ENCODE data around the gene DLG4.

DLG4 gene

DNA sequence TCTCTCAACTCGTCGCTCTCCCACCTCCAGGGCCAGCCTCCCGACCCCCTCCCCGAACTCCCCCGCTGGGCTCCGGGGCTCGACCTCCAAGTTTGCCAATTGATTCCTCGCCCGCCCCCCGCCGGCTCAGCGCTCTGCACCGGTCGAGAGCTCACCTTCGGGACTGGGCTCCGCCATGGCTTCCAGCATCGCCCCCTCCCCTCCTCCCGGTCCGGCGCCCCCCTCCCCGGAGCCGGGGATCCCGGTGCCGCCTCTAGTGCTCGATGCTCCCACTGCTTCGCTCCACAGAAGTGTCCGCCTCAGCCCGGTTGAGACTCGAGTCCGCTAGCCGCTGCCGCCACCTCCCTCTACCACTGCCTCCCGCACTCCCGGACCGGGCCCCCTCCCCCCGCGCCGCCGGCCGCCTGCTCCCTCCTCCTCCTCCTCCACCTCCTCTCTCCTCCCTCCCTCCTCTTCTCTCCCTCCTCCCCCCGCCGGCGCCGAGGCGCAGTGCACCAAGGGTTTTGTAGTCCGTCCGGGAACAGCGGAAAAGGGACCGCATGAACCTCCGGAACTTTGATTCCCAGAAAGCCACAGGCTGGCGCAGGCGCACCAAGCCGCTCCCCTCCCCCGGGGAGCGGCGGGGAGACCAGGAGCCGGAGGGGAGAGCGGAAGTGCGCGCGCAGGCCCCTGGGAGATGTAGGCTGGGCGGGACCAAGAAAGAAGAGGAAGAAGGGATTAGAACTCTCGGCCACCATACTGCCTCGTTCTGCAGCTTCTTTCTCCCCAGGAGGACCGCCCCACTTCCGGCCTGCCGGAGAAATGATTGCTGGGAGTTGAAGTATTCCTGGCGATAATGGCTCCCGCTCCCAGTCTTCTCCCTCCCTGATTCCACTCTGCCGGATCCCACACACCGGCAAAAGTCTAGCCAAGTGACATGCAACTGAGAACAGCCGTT, 19.7 kb upstream of the DLG4 start, which contains the start of gene PHF23 (continued):
- TF ChIP-seq, protein P1, sequence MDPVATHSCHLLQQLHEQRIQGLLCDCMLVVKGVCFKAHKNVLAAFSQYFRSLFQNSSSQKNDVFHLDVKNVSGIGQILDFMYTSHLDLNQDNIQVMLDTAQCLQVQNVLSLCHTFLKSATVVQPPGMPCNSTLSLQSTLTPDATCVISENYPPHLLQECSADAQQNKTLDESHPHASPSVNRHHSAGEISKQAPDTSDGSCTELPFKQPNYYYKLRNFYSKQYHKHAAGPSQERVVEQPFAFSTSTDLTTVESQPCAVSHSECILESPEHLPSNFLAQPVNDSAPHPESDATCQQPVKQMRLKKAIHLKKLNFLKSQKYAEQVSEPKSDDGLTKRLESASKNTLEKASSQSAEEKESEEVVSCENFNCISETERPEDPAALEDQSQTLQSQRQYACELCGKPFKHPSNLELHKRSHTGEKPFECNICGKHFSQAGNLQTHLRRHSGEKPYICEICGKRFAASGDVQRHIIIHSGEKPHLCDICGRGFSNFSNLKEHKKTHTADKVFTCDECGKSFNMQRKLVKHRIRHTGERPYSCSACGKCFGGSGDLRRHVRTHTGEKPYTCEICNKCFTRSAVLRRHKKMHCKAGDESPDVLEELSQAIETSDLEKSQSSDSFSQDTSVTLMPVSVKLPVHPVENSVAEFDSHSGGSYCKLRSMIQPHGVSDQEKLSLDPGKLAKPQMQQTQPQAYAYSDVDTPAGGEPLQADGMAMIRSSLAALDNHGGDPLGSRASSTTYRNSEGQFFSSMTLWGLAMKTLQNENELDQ (tag by site-specific recombination; IDR thresholded peaks at IDR 0.05; ENCODE audit: low read depth): no peak
- no peak for TF ChIP-seq ZNF624 (tag by site-specific recombination; IDR thresholded peaks at IDR 0.05)
- TF ChIP-seq ZNF626 (tag by site-specific recombination; IDR thresholded peaks at IDR 0.05): no peak
- no peak for TF ChIP-seq GLI2 (tag by site-specific recombination; IDR thresholded peaks at IDR 0.05; ENCODE audit: borderline replicate concordance, low read depth)
- TF ChIP-seq, protein P2, sequence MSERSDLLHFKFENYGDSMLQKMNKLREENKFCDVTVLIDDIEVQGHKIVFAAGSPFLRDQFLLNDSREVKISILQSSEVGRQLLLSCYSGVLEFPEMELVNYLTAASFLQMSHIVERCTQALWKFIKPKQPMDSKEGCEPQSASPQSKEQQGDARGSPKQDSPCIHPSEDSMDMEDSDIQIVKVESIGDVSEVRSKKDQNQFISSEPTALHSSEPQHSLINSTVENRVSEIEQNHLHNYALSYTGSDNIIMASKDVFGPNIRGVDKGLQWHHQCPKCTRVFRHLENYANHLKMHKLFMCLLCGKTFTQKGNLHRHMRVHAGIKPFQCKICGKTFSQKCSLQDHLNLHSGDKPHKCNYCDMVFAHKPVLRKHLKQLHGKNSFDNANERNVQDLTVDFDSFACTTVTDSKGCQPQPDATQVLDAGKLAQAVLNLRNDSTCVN (tag by site-specific recombination; optimal IDR thresholded peaks at IDR 0.05): peak; percentile 63
- 0 out of 2 replicates have a peak, but pooled peaks have one; percentile 23 for TF ChIP-seq GLI4 (tag by site-specific recombination; IDR thresholded peaks at IDR 0.05)
- TF ChIP-seq ZNF747 (tag by site-specific recombination; IDR thresholded peaks at IDR 0.05): no peak
- TF ChIP-seq ZFP37 (tag by site-specific recombination; IDR thresholded peaks at IDR 0.05): peak; percentile 62; the same call in 1 of the 2 replicates
- no peak for TF ChIP-seq ZNF529 (tag by site-specific recombination; IDR thresholded peaks at IDR 0.05; ENCODE audit: insufficient replicate concordance)
- TF ChIP-seq OSR2 (tag by site-specific recombination; IDR thresholded peaks at IDR 0.05): no peak
- TF ChIP-seq, protein P3, sequence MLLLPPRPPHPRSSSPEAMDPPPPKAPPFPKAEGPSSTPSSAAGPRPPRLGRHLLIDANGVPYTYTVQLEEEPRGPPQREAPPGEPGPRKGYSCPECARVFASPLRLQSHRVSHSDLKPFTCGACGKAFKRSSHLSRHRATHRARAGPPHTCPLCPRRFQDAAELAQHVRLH (tag by site-specific recombination; IDR thresholded peaks at IDR 0.05): no peak
- TF ChIP-seq, protein P4, sequence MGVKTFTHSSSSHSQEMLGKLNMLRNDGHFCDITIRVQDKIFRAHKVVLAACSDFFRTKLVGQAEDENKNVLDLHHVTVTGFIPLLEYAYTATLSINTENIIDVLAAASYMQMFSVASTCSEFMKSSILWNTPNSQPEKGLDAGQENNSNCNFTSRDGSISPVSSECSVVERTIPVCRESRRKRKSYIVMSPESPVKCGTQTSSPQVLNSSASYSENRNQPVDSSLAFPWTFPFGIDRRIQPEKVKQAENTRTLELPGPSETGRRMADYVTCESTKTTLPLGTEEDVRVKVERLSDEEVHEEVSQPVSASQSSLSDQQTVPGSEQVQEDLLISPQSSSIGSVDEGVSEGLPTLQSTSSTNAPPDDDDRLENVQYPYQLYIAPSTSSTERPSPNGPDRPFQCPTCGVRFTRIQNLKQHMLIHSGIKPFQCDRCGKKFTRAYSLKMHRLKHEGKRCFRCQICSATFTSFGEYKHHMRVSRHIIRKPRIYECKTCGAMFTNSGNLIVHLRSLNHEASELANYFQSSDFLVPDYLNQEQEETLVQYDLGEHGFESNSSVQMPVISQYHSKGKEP (tag by site-specific recombination; IDR thresholded peaks at IDR 0.05): no peak
- TF ChIP-seq GLIS1 (tag by site-specific recombination; IDR thresholded peaks at IDR 0.05): peak; percentile 80
- no peak for TF ChIP-seq ZNF16 (tag by site-specific recombination; IDR thresholded peaks at IDR 0.05; ENCODE audit: low read depth)
- no peak for TF ChIP-seq KLF10 (tag by site-specific recombination; IDR thresholded peaks at IDR 0.05)
- no peak for TF ChIP-seq ZNF155 (tag by site-specific recombination; IDR thresholded peaks at IDR 0.05)
- TF ChIP-seq ZNF555 (tag by site-specific recombination; conservative IDR thresholded peaks at IDR 0.05): no peak
- no peak for TF ChIP-seq ZNF473 (tag by site-specific recombination; IDR thresholded peaks at IDR 0.05)
- TF ChIP-seq, protein P5, sequence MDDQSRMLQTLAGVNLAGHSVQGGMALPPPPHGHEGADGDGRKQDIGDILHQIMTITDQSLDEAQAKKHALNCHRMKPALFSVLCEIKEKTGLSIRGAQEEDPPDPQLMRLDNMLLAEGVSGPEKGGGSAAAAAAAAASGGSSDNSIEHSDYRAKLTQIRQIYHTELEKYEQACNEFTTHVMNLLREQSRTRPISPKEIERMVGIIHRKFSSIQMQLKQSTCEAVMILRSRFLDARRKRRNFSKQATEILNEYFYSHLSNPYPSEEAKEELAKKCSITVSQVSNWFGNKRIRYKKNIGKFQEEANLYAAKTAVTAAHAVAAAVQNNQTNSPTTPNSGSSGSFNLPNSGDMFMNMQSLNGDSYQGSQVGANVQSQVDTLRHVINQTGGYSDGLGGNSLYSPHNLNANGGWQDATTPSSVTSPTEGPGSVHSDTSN (CRISPR knock-in tag; IDR thresholded peaks at IDR 0.05): no peak
- TF ChIP-seq, protein P6, sequence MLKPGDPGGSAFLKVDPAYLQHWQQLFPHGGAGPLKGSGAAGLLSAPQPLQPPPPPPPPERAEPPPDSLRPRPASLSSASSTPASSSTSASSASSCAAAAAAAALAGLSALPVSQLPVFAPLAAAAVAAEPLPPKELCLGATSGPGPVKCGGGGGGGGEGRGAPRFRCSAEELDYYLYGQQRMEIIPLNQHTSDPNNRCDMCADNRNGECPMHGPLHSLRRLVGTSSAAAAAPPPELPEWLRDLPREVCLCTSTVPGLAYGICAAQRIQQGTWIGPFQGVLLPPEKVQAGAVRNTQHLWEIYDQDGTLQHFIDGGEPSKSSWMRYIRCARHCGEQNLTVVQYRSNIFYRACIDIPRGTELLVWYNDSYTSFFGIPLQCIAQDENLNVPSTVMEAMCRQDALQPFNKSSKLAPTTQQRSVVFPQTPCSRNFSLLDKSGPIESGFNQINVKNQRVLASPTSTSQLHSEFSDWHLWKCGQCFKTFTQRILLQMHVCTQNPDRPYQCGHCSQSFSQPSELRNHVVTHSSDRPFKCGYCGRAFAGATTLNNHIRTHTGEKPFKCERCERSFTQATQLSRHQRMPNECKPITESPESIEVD (tag by site-specific recombination; IDR thresholded peaks at IDR 0.05): no peak
- TF ChIP-seq ZNF510 (tag by site-specific recombination; IDR thresholded peaks at IDR 0.05; ENCODE audit: insufficient replicate concordance): no peak
- peak; percentile 90; the same call in 1 of the 2 replicates for TF ChIP-seq ZNF561 (tag by site-specific recombination; IDR thresholded peaks at IDR 0.05; ENCODE audit: borderline replicate concordance)
- TF ChIP-seq ZNF112 (tag by site-specific recombination; IDR thresholded peaks at IDR 0.05): no peak
- no peak for TF ChIP-seq ZNF350 (tag by site-specific recombination; IDR thresholded peaks at IDR 0.05)
- no peak for TF ChIP-seq ZNF311 (tag by site-specific recombination; IDR thresholded peaks at IDR 0.05; ENCODE audit: borderline replicate concordance)
- no peak for TF ChIP-seq ZNF658 (tag by site-specific recombination; IDR thresholded peaks at IDR 0.05)
- no peak for TF ChIP-seq ZNF24 (tag by site-specific recombination; IDR thresholded peaks at IDR 0.05)
- TF ChIP-seq ZNF76 (tag by site-specific recombination; IDR thresholded peaks at IDR 0.05; ENCODE audit: borderline replicate concordance, low read depth): peak; percentile 99
- peak; percentile 78 for TF ChIP-seq SP7 (tag by site-specific recombination; IDR thresholded peaks at IDR 0.05)
- TF ChIP-seq ZNF521 (tag by site-specific recombination; IDR thresholded peaks at IDR 0.05): no peak

Measured in HEK293 (cell line).